GM19351 (cell line): ENCODE data around the gene KLHDC3.
A peak's percentile ranks its signal among the peaks of the same experiment; 100 is the strongest.

ENCODE experiments used
- ATAC-seq: cut with Tn5 transposase; IDR thresholded peaks from one replicate; pipeline ENCODE4 v1.9.1; 2021; ENCODE audit warnings: mild to moderate bottlenecking, moderate library complexity; ENCODE audit not compliant: unreplicated experiment

The KLHDC3 gene, protein sequence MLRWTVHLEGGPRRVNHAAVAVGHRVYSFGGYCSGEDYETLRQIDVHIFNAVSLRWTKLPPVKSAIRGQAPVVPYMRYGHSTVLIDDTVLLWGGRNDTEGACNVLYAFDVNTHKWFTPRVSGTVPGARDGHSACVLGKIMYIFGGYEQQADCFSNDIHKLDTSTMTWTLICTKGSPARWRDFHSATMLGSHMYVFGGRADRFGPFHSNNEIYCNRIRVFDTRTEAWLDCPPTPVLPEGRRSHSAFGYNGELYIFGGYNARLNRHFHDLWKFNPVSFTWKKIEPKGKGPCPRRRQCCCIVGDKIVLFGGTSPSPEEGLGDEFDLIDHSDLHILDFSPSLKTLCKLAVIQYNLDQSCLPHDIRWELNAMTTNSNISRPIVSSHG

DNA sequence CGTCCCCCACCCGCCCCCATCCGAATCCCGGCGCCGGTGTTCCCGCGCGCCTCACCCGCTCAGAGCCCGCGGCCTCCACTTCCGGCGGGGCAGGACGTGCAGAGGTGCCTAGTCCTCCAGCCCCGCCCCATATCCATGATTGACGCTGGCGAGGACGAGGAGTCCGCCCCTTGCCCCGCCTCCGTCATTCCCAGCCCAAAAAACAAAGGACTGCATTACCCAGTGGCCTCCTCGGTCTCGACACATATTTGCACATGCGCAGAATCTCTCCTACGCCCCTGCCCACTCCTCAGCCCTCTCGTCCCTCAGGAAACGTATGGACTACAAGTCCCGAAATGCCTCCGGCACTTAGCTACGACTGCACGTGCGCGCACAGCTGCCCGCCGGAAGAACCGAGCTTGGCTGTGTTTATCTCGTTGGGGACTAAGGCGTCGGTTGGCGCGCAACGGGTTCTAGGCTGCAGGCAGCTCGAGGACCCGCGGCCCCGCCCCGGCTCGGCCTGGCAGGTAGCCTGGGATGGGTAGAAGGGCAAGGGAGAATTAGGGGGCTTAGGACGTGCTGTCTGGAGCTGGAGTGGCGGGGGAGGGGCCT, at the start of gene KLHDC3, which contains the start of gene MEA1:
TSS of gene KLHDC3 (plus strand) at position 407 of the 591 bp plus-strand sequence. CDS start 2,944 bp downstream, outside the sequence.
TSS of gene MEA1 (minus strand) at position 104 of the 591 bp plus-strand sequence. CDS start 133 bp downstream, outside the sequence.
- peak; percentile 94 for ATAC-seq

GRCh38 chr6:42966571-42966970, 47.5 kb upstream of the KLHDC3 start:
- no peak for ATAC-seq

- no peak for ATAC-seq
Observed at GRCh38 chr6:42967228-42967627, 46.8 kb upstream of the KLHDC3 start.

- no peak for ATAC-seq
Observed at GRCh38 chr6:42968126-42968701, 45.8 kb upstream of the KLHDC3 start.

DNA sequence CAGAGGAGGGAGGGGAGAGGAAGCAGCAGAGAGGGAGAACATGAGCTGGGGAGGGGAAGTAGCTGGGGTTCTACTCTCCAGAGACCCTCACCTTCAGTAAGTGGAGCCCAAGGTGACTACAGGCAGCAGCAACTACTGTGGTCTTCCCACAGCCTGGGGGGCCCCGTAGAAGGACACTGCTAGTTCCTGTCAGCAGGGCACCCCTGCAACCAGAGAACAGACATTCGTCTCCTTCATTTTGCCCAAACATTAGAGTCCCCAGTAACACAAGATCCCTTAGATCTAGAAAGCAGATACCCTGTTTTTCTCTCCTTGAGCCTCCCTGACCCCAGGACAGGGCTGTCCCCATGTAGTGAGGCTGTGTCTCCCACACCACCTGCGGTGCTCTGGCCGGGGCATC, 45.3 kb upstream of the KLHDC3 start:
- no peak for ATAC-seq

GRCh38 chr6:42969431-42969830, 44.6 kb upstream of the KLHDC3 start:
- ATAC-seq, result no peak

DNA sequence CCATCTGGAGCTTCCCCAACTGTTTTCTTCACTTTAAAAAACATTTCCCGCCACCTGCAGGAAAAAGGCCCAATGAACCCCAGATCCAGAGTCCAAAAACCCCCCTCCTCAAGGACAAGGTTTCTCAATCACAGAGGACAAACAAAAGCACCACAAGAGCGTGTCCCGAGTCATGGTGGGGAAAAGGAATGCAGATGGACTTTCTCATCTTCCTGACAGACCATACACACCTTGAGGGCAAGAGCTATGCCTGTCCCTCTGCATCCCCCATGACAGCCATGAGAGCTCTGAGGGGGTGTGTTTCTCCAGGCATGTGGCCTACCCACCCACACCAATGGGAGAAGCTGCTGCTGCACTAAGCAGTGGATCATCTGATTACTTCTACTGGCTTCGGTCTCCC, 44.1 kb upstream of the KLHDC3 start:
- ATAC-seq, result no peak

GRCh38 chr6:42970871-42971612, 43.0 kb upstream of the KLHDC3 start:
- no peak for ATAC-seq

- ATAC-seq, result no peak
Observed at GRCh38 chr6:42971746-42972327, 42.2 kb upstream of the KLHDC3 start.

DNA sequence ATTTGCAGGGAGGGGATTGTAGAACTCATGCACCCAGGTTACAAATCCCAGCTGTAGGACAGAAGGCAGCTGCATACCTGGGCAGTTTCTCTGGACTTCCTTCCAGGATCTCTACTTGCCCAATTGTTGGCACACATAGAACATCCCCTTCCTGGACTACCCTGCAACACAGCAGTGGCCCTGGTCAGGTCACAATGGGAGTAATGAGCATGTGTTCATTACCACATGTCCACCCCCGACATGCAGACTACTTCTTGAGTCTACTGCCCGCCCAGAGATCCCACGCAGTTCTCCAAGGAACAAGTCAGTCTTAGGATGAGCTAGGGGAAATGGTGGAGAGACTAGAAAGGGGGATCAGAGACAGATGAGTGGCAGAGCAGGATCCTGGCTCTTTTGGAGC, 40.1 kb upstream of the KLHDC3 start:
- ATAC-seq, result no peak

GRCh38 chr6:42974919-42975505, 39.0 kb upstream of the KLHDC3 start:
- no peak for ATAC-seq

GRCh38 chr6:42978487-42978838, 35.6 kb upstream of the KLHDC3 start:
- ATAC-seq, result peak; percentile 3

DNA sequence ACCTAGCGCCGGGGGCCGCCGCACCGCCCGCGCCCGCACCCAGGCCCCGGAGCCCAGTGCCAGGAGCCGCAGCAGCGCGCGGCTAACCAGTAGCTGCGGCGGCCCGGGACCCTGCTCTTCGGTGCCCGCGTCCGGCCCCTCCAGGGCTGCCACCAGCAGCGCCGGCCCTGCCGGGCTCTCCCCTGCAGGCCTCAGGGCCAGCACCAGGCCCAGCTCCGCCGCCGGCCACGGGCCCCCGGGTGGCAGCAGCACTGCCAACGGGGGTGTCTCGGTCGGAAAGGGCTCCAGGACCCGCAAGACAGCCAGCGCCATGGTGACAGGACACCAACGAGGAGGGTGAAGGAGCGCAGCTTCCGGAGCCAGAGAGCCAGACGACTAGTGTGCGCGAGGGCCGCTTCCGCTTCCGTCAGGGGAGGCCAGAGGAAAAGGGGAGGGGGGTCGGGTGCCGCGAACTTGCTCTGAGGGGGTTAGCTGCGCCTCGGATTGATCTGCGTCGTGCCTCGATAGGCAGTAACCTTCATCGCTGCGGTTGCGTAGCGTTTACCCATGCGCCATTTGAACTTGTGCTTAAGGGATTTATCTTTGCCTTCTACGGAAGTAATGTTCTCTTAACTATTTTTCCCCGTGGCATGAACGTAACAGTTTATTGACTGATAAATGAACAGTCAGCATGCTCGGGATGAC, 35.1 kb upstream of the KLHDC3 start, which contains the start of gene PEX6:
TSS of gene PEX6 (minus strand) at position 343 of the 684 bp plus-strand sequence. CDS start at position 312, 31 bp downstream.
- peak; percentile 93 for ATAC-seq

- no peak for ATAC-seq
Observed at GRCh38 chr6:42979523-42980177, 34.4 kb upstream of the KLHDC3 start.

DNA sequence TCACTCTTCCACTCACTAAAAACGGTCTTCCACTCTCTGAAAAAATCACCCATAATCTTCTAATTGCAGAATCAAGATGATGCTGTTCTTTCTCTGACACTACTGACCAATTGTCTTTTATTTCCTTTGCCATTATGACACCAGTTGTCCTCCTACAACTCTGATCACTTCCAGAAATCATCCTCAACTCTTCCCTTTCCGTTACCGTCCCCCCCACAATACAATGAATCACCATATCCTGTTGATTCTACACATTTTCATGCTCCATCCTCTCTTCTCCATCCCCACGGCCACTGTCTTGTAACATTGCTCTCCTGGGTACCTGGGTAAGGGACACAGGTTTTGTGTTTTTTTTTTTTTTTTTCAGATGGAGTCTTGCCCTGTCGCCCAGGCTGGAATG, 32.2 kb upstream of the KLHDC3 start:
- no peak for ATAC-seq

GRCh38 chr6:42984001-42984923, 29.8 kb upstream of the KLHDC3 start, which contains the start of gene PPP2R5D:
Gene PPP2R5D, plus strand, starts transcription at chr6:42984570. Its CDS starts 108 bp downstream, at chr6:42984678.
- peak; percentile 93 for ATAC-seq

DNA sequence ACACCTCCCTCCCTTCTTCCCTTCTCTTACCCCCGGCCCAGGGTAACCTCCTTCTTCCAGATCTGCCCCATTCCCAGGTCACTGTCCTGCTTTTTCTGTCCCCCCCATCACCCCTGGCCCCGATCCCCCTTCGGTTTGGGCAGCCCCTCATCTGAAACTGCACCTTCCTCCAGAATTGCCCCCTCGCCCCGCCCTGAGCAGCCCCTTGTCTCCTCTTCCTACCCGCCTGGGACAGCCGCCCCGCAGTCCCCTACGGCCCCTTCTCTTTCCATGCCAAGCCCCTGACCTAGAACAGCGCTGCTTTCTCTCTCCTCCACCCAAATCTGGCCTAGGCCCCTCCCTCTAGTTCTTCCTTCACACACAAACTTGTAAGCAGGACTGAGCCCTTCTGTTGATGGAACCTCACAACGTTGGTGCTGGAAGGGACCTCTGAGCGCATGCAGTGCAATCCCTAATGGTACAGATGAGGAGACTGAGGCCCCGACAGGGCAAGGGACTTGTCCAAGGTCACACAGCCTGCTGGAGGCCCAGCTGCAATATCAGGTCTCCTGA, 29.0 kb upstream of the KLHDC3 start:
- no peak for ATAC-seq
